Tibial nerve (tissue), 4 donors: ENCODE measurements around the gene FAM222A. TPM values are rescaled to one million over a fixed set of nuclear protein-coding genes. Genes with fewer than 3 reads are reported as not detected.
A peak's percentile ranks its signal among the peaks of the same experiment; 100 is the strongest.

Source experiments
- DNase-seq, 2 donors: peaks; one replicate each; pipeline ENCODE4 v3.0.0-alpha.2; 2019; ENCODE audit warnings: low spot score in 2 of 2
- H3K27ac ChIP-seq, 4 donors: fragments of 200-600 bp; sonication (generic) in 3 of 4; one replicate each; pipeline ENCODE4 v1.5.1; 2017 to 2019; ENCODE audit warnings: mild to moderate bottlenecking in 1 of 4
- H3K27me3 ChIP-seq, 2 donors: fragments of 200-600 bp; sonication (generic) in 1 of 2; one replicate each; pipeline versions ENCODE4 v1.5.1 to v1.6.0; 2017 to 2019
- H3K36me3 ChIP-seq, 3 donors: fragments of 200-600 bp; sonication (generic); one replicate each; pipeline ENCODE4 v1.5.1; 2018 to 2019
- H3K4me1 ChIP-seq, 4 donors: fragments of 200-600 bp; sonication (generic) in 3 of 4; one replicate each; pipeline ENCODE4 v1.5.1; 2017 to 2019
- H3K4me3 ChIP-seq, 4 donors: fragments of 200-600 bp; sonication (generic) in 3 of 4; one replicate each; pipeline ENCODE4 v1.5.1; 2017 to 2019; ENCODE audit warnings: mild to moderate bottlenecking in 1 of 4, moderate library complexity in 1 of 4
- H3K9me3 ChIP-seq, 4 donors: fragments of 200-600 bp; sonication (generic) in 3 of 4; one replicate each; pipeline ENCODE4 v1.5.1; 2017 to 2019
- EP300 ChIP-seq, 2 donors: sonication (generic); formaldehyde crosslinking; IDR thresholded peaks; one replicate each; pipeline ENCODE4 v1.6.1; 2017; ENCODE audit warnings: antibody characterized with exemption in 2 of 2, mild to moderate bottlenecking in 1 of 2
- POLR2A ChIP-seq, 2 donors: fragments of 450-650 bp; IDR thresholded peaks; one replicate each; pipeline ENCODE4 v1.6.1; 2017; ENCODE audit warnings: antibody characterized with exemption in 2 of 2, mild to moderate bottlenecking in 2 of 2, moderate library complexity in 2 of 2
- WGBS, 2 donors: methylation state at CpG; one replicate each; pipeline ENCODE4 v1.1.5; 2018; 5-methylcytosine and 5-hydroxymethylcytosine counted together
- total RNA-seq, 4 donors: library from RNA; depleted of rRNA; stranded (reverse); fragments of >200 nt; gene quantifications; one replicate each; pipeline ENCODE4 v1.1.0, GENCODE V29; 2016
- TF ChIP-seq, protein P1 (sequence below), 5 experiments: fragments of 200-600 bp in 3 of 5; fragments of 450-650 bp in 2 of 5; sonication (generic) in 3 of 5; IDR thresholded peaks; one replicate each; pipeline ENCODE4 v1.5.1; 2016 to 2019; ENCODE audit warnings: antibody characterized with exemption in 5 of 5, mild to moderate bottlenecking in 3 of 5, moderate library complexity in 2 of 5

Gene FAM222A
- total RNA-seq, 4 donors from 2014 or later, result 1.3 to 3.3 (median 1.9) TPM

DNA sequence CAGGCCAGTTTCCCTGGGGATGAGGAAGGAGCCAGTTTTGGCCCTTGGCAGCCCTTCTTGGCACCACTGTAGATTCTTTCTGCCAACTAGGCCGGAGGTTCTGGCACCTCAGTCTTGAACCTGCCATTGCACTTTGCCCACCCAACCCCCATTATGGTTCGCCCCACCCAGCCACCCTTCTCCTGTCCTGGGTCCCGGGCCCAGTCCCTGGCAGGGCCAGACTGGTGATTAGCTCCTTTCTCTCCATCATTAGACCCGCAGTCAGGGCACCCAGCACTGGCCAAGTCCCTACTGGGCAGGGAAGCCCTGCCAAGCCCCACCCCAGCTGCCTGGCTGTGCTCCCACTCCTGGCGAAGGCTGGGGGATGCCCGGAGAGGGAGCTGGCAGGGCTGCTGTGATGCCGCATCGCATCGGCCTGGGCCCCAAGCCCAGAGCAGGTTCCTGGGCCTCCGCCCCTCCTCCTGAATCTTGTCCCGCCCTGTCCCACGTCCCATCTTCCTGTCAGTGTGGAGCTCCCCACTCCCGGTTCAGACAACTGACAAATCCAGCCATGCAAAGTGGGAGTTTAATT, 9.8 kb downstream of the FAM222A start:
- 46% methylated on average over 11 to 13 of the region's 13 CpGs for WGBS, 2 donors
- no peaks in the 10 kb centered on the region for H3K36me3 ChIP-seq
- DNase-seq, result no peak
- TF ChIP-seq, protein P1, sequence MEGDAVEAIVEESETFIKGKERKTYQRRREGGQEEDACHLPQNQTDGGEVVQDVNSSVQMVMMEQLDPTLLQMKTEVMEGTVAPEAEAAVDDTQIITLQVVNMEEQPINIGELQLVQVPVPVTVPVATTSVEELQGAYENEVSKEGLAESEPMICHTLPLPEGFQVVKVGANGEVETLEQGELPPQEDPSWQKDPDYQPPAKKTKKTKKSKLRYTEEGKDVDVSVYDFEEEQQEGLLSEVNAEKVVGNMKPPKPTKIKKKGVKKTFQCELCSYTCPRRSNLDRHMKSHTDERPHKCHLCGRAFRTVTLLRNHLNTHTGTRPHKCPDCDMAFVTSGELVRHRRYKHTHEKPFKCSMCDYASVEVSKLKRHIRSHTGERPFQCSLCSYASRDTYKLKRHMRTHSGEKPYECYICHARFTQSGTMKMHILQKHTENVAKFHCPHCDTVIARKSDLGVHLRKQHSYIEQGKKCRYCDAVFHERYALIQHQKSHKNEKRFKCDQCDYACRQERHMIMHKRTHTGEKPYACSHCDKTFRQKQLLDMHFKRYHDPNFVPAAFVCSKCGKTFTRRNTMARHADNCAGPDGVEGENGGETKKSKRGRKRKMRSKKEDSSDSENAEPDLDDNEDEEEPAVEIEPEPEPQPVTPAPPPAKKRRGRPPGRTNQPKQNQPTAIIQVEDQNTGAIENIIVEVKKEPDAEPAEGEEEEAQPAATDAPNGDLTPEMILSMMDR (IDR thresholded peaks at IDR 0.05), result no peak
- TF ChIP-seq EP300 (IDR thresholded peaks at IDR 0.05), result peak in 1 of 2 donors; percentile 53
- H3K4me1 ChIP-seq, result peaks cover 0 to 94% (median 61%) of the 10 kb centered on the region in 4 donors
- peaks cover 0 to 5% of the 10 kb centered on the region in 2 donors for H3K27me3 ChIP-seq
- no peaks in the 10 kb centered on the region for H3K9me3 ChIP-seq
- no peak overlapping the region for H3K4me3 ChIP-seq
- peak overlapping the region; percentile 11 to 87 (median 76) for H3K27ac ChIP-seq

- TF ChIP-seq, protein P1 (IDR thresholded peaks at IDR 0.05), result no peak
- TF ChIP-seq EP300 (IDR thresholded peaks at IDR 0.05) (no peak), POLR2A (IDR thresholded peaks at IDR 0.05) (no peak)
- no peak overlapping the region for H3K4me3 ChIP-seq
- H3K4me1 ChIP-seq, result peaks cover 0 to 94% (median 64%) of the 10 kb centered on the region in 4 donors
- H3K9me3 ChIP-seq, result no peaks in the 10 kb centered on the region
- no peaks in the 10 kb centered on the region for H3K27me3 ChIP-seq
- WGBS, 2 donors, result 79 to 80% methylated on average over 14 of the region's 14 CpGs
- no peaks in the 10 kb centered on the region for H3K36me3 ChIP-seq
- DNase-seq, result no peak
- H3K27ac ChIP-seq, result peak overlapping the region; percentile 50 to 87 (median 76)
Measured at GRCh38 chr12:109724321-109724892, 10.8 kb downstream of the FAM222A start.

- H3K4me1 ChIP-seq, result peaks cover 0 to 94% (median 59%) of the 10 kb centered on the region in 4 donors
- DNase-seq, result no peak
- H3K36me3 ChIP-seq, result no peaks in the 10 kb centered on the region
- peak overlapping the region; percentile 50 to 92 (median 80) for H3K27ac ChIP-seq
- TF ChIP-seq EP300 (IDR thresholded peaks at IDR 0.05) (peak in 1 of 2 donors; percentile 86), POLR2A (IDR thresholded peaks at IDR 0.05) (no peak)
- H3K27me3 ChIP-seq, result no peaks in the 10 kb centered on the region
- no peak overlapping the region for H3K4me3 ChIP-seq
- no peaks in the 10 kb centered on the region for H3K9me3 ChIP-seq
- WGBS, 2 donors, result 43 to 47% methylated on average over 24 of the region's 24 CpGs
Measured at GRCh38 chr12:109725321-109726105, 11.9 kb downstream of the FAM222A start.

GRCh38 chr12:109726106-109726497, 12.5 kb downstream of the FAM222A start:
- WGBS, 2 donors, result 83 to 92% methylated on average over 1 of the region's 1 CpG
- Histone ChIP-seq H3K36me3 (no peaks in the 10 kb centered on the region), H3K27me3 (no peaks in the 10 kb centered on the region), H3K27ac (peak overlapping the region; percentile 53 to 92 (median 77)), H3K4me3 (no peak overlapping the region), H3K9me3 (no peaks in the 10 kb centered on the region), H3K4me1 (peaks cover 0 to 92% (median 56%) of the 10 kb centered on the region in 4 donors)
- TF ChIP-seq POLR2A (IDR thresholded peaks at IDR 0.05), result no peak
- TF ChIP-seq, protein P1 (IDR thresholded peaks at IDR 0.05), result no peak
- no peak for TF ChIP-seq EP300 (IDR thresholded peaks at IDR 0.05)
- no peak for DNase-seq

DNA sequence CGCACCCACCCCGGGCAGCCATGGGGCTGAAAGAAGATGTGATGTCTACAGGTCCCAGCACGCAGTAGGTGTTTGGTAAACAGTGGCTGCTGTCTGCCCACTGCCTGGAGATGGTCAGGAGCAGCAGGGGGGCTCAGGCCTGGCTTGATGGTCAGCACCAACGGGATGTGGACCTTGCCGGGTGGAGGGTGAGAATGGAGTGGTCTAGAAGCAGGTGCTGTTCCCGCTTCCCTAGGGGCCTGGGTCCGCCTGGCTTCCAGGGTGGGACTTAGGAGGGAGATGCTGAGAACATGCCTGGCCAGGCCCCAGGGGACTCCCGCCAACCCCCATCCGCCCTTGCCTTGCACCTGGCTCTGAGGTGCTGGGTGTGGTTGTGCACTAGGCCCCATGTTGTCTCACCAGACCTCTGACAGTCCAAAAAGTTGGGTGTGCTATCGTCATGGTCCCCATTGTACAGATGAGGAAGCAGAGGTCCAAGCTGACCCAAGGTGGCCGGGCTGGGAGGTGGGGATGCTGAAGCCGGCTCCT, 12.9 kb downstream of the FAM222A start:
- Histone ChIP-seq H3K36me3 (no peaks in the 10 kb centered on the region), H3K9me3 (no peaks in the 10 kb centered on the region), H3K27me3 (no peaks in the 10 kb centered on the region), H3K4me3 (no peak overlapping the region), H3K4me1 (peaks cover 0 to 92% (median 54%) of the 10 kb centered on the region in 4 donors), H3K27ac (peak overlapping the region; percentile 53 to 92 (median 77))
- peak in 1 of 2 donors; percentile 9 for DNase-seq
- 43 to 45% methylated on average over 9 to 12 of the region's 12 CpGs for WGBS, 2 donors
- TF ChIP-seq POLR2A (IDR thresholded peaks at IDR 0.05) (no peak), EP300 (IDR thresholded peaks at IDR 0.05) (no peak)
- TF ChIP-seq, protein P1 (IDR thresholded peaks at IDR 0.05), result no peak
